ENCODE results near the gene EPHB1.

Gene EPHB1

GRCh38 chr3:135301670-135302069, 506.6 kb downstream of the EPHB1 start:
- DNase-seq, result no peak

- DNase-seq, result no peak
Observed at GRCh38 chr3:135304378-135304777, 509.3 kb downstream of the EPHB1 start.

Measured in stimulated activated CD4-positive, alpha-beta T cell treated with anti-CD3 and anti-CD28 coated beads, Interleukin-1b, Interleukin-23, amount 100 ng/mL, for 48 hours (primary cell).